ENCODE results near the gene CORIN.

CORIN gene

DNA sequence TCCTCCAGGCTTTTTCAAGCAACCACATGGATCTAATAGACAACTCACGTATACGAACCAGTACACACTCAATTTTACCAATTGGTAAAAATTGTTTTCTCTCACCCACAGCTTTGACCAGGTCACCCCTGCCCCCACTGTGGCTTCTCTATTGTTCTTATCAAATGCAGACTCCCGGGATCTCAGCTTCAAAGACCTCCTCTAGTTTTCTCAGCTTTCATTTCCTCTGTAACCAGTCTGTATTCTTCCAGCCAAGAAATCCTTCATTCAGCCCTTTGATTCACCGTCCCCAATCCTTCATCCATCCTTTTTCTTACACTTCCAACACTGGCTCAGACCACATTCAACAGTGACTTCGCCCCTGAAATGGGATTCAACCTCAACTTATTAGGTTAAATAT, 120.7 kb downstream of the CORIN start:
- ATAC-seq, result no peak
- TF ChIP-seq TSHZ2 (CRISPR knock-in tag; IDR thresholded peaks at IDR 0.05), result no peak

DNA sequence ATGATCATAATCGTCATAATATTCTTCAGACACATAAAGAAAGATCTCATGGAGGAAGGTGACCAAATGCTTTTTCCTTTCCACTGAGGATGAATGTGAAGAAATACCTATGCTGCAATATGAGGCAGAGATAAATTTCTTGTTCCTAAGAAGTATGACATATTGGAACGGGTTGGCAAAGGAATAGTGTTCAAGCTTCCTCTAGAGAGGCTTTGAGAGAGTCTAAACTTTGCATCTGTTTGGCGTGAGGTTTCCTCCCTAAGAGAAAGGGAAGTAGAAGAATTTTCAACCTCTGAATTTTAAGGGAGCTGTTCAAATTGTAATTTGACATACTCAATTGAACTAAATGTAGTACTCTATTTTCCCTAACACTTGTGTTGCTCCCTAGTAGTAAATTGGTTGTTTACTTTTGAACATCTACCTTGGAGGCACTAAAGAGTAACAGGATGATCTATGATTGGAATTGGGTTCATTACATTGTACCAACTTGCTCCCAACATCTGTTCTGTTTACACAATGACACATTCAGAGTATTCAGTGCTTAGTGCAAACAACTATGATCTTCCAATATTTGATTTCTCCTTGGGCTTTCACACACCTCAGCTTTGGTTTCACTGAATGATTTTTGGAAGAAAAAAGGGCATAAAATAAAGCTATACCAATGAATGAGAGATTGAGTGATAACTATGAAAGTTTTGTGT, 122.0 kb downstream of the CORIN start:
- TF ChIP-seq ZNF565 (CRISPR knock-in tag; conservative IDR thresholded peaks at IDR 0.05; ENCODE audit: low read depth) (no peak), ZC3H10 (CRISPR knock-in tag; IDR thresholded peaks at IDR 0.05) (no peak), ARNTL (CRISPR knock-in tag; IDR thresholded peaks at IDR 0.05; ENCODE audit: borderline replicate concordance, low read depth) (no peak), CSDC2 (CRISPR knock-in tag; IDR thresholded peaks at IDR 0.05) (no peak), ZFP3 (CRISPR knock-in tag; IDR thresholded peaks at IDR 0.05) (no peak), TSHZ2 (CRISPR knock-in tag; IDR thresholded peaks at IDR 0.05) (no peak), ISL1 (CRISPR knock-in tag; IDR thresholded peaks at IDR 0.05) (no peak), ZFP30 (CRISPR knock-in tag; IDR thresholded peaks at IDR 0.05) (no peak), PPARA (CRISPR knock-in tag; IDR thresholded peaks at IDR 0.05; ENCODE audit: borderline replicate concordance) (no peak), BACH2 (CRISPR knock-in tag; IDR thresholded peaks at IDR 0.05; ENCODE audit: borderline replicate concordance) (no peak), TCF4 (CRISPR knock-in tag; IDR thresholded peaks at IDR 0.05; ENCODE audit: borderline replicate concordance) (no peak), ZNF70 (CRISPR knock-in tag; IDR thresholded peaks at IDR 0.05) (no peak), ESRRG (CRISPR knock-in tag; IDR thresholded peaks at IDR 0.05) (no peak), TOX (CRISPR knock-in tag; IDR thresholded peaks at IDR 0.05; ENCODE audit: borderline replicate concordance) (no peak), OSR1 (CRISPR knock-in tag; IDR thresholded peaks at IDR 0.05) (no peak), GLIS3 (CRISPR knock-in tag; IDR thresholded peaks at IDR 0.05) (no peak)
- TF ChIP-seq, protein P1, sequence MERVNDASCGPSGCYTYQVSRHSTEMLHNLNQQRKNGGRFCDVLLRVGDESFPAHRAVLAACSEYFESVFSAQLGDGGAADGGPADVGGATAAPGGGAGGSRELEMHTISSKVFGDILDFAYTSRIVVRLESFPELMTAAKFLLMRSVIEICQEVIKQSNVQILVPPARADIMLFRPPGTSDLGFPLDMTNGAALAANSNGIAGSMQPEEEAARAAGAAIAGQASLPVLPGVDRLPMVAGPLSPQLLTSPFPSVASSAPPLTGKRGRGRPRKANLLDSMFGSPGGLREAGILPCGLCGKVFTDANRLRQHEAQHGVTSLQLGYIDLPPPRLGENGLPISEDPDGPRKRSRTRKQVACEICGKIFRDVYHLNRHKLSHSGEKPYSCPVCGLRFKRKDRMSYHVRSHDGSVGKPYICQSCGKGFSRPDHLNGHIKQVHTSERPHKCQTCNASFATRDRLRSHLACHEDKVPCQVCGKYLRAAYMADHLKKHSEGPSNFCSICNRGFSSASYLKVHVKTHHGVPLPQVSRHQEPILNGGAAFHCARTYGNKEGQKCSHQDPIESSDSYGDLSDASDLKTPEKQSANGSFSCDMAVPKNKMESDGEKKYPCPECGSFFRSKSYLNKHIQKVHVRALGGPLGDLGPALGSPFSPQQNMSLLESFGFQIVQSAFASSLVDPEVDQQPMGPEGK (CRISPR knock-in tag; IDR thresholded peaks at IDR 0.05; ENCODE audit: borderline replicate concordance), result no peak
- ATAC-seq, result no peak

GRCh38 chr4:47714269-47714668, 123.6 kb downstream of the CORIN start:
- TF ChIP-seq, protein P2, sequence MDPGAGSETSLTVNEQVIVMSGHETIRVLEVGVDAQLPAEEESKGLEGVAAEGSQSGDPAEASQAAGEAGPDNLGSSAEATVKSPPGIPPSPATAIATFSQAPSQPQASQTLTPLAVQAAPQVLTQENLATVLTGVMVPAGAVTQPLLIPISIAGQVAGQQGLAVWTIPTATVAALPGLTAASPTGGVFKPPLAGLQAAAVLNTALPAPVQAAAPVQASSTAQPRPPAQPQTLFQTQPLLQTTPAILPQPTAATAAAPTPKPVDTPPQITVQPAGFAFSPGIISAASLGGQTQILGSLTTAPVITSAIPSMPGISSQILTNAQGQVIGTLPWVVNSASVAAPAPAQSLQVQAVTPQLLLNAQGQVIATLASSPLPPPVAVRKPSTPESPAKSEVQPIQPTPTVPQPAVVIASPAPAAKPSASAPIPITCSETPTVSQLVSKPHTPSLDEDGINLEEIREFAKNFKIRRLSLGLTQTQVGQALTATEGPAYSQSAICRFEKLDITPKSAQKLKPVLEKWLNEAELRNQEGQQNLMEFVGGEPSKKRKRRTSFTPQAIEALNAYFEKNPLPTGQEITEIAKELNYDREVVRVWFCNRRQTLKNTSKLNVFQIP (CRISPR knock-in tag; IDR thresholded peaks at IDR 0.05; ENCODE audit: borderline replicate concordance, low read depth), result no peak
- TF ChIP-seq RARB (CRISPR knock-in tag; IDR thresholded peaks at IDR 0.05) (no peak), ZNF565 (CRISPR knock-in tag; conservative IDR thresholded peaks at IDR 0.05; ENCODE audit: low read depth) (no peak), BACH2 (CRISPR knock-in tag; IDR thresholded peaks at IDR 0.05; ENCODE audit: borderline replicate concordance) (no peak), ESRRG (CRISPR knock-in tag; IDR thresholded peaks at IDR 0.05) (no peak), ZFP3 (CRISPR knock-in tag; IDR thresholded peaks at IDR 0.05) (no peak), ZC3H10 (CRISPR knock-in tag; IDR thresholded peaks at IDR 0.05) (no peak), GLIS3 (CRISPR knock-in tag; IDR thresholded peaks at IDR 0.05) (no peak), TSHZ2 (CRISPR knock-in tag; IDR thresholded peaks at IDR 0.05) (no peak), TOX (CRISPR knock-in tag; IDR thresholded peaks at IDR 0.05; ENCODE audit: borderline replicate concordance) (no peak)
- TF ChIP-seq, protein P3, sequence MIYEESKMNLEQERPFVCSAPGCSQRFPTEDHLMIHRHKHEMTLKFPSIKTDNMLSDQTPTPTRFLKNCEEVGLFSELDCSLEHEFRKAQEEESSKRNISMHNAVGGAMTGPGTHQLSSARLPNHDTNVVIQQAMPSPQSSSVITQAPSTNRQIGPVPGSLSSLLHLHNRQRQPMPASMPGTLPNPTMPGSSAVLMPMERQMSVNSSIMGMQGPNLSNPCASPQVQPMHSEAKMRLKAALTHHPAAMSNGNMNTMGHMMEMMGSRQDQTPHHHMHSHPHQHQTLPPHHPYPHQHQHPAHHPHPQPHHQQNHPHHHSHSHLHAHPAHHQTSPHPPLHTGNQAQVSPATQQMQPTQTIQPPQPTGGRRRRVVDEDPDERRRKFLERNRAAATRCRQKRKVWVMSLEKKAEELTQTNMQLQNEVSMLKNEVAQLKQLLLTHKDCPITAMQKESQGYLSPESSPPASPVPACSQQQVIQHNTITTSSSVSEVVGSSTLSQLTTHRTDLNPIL (CRISPR knock-in tag; IDR thresholded peaks at IDR 0.05; ENCODE audit: low read depth), result no peak
- no peak for ATAC-seq

Data from SK-N-SH treated with all-trans-retinoic acid at 6 μM for 48 hours (cell line).